HepG2 (cell line): Measurements from ENCODE around the gene CRMP1.

ENCODE experiments used
- FOXA3 ChIP-seq: IDR thresholded peaks from 2 replicates; pipeline ENCODE4 v1.6.1; 2016; ENCODE audit warnings: missing genetic modification reagents, missing compliant biosample characterization
- RAD51 ChIP-seq: fragments of 450-650 bp; IDR thresholded peaks from 2 replicates; pipeline ENCODE4 v1.6.1; 2016; ENCODE audit warnings: borderline replicate concordance
- ZNF350 ChIP-seq: sonication (generic); formaldehyde crosslinking; IDR thresholded peaks from 2 replicates; pipeline ENCODE4 v1.4.0; 2020; ENCODE audit warnings: mild to moderate bottlenecking, low read depth, missing genetic modification reagents, borderline replicate concordance
- ZNF660 ChIP-seq: sonication (generic); formaldehyde crosslinking; IDR thresholded peaks from 2 replicates; pipeline ENCODE4 v1.5.1; 2020; ENCODE audit warnings: mild to moderate bottlenecking, low read depth, missing genetic modification reagents, borderline replicate concordance
- ZNF747 ChIP-seq: sonication (generic); formaldehyde crosslinking; IDR thresholded peaks from 2 replicates; pipeline ENCODE4 v1.8.1; 2023; ENCODE audit warnings: missing genetic modification reagents, mild to moderate bottlenecking, borderline replicate concordance
- TF ChIP-seq, protein P1 (sequence below): sonication (generic); formaldehyde crosslinking; IDR thresholded peaks from 2 replicates; pipeline ENCODE4 v1.5.0; 2020; ENCODE audit warnings: mild to moderate bottlenecking, missing genetic modification reagents, moderate library complexity

DNA sequence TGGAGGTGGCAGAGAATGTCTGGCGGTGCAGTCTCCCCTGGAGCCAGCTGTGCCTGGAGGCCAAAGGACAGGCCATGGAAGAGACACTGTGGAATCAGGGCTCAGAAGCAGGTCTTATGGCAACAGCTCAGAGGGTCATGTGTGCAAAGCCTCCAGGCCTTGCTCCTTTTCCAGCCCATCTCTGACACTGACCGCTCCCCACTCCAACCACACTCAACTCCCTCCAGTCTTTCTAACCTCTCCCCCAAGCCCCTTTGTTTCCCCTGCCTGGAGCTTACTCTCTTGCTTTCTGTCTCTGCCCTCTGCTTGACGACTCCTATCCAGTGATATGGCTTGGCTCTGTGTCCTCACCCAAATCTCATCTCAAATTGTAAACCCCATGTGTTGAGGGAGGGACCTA is 34.2 kb upstream of the CRMP1 start:
- TF ChIP-seq, protein P1, sequence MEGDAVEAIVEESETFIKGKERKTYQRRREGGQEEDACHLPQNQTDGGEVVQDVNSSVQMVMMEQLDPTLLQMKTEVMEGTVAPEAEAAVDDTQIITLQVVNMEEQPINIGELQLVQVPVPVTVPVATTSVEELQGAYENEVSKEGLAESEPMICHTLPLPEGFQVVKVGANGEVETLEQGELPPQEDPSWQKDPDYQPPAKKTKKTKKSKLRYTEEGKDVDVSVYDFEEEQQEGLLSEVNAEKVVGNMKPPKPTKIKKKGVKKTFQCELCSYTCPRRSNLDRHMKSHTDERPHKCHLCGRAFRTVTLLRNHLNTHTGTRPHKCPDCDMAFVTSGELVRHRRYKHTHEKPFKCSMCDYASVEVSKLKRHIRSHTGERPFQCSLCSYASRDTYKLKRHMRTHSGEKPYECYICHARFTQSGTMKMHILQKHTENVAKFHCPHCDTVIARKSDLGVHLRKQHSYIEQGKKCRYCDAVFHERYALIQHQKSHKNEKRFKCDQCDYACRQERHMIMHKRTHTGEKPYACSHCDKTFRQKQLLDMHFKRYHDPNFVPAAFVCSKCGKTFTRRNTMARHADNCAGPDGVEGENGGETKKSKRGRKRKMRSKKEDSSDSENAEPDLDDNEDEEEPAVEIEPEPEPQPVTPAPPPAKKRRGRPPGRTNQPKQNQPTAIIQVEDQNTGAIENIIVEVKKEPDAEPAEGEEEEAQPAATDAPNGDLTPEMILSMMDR (CRISPR knock-in tag): no peak
- TF ChIP-seq ZNF350: no peak
- no peak for TF ChIP-seq ZNF660 (CRISPR knock-in tag)
- no peak for TF ChIP-seq ZNF747 (CRISPR knock-in tag)
- no peak for TF ChIP-seq RAD51
- TF ChIP-seq FOXA3: no peak
